ENCODE measurements around the gene OLFM4.

DNA sequence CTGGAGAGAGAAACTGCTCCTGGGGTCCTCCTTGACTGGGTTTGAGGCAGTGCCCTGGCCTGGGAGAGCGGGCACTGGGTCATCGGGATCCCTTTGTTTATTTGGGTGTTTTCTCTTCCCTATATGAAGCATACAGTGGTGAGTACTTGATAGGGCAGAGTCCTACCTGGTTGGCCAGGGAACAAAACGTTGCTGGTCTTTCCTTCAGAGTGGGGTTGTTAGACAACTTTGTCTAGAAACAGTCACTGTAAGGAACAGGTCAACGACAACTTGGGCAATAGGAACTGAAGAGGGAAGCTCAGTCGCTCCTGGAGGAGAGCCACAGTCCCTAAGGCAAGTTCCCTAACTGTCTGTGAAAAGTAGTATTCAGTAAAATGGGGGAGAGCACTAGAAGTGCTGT is 550 bp upstream of the OLFM4 start:
- TF ChIP-seq, protein P1, sequence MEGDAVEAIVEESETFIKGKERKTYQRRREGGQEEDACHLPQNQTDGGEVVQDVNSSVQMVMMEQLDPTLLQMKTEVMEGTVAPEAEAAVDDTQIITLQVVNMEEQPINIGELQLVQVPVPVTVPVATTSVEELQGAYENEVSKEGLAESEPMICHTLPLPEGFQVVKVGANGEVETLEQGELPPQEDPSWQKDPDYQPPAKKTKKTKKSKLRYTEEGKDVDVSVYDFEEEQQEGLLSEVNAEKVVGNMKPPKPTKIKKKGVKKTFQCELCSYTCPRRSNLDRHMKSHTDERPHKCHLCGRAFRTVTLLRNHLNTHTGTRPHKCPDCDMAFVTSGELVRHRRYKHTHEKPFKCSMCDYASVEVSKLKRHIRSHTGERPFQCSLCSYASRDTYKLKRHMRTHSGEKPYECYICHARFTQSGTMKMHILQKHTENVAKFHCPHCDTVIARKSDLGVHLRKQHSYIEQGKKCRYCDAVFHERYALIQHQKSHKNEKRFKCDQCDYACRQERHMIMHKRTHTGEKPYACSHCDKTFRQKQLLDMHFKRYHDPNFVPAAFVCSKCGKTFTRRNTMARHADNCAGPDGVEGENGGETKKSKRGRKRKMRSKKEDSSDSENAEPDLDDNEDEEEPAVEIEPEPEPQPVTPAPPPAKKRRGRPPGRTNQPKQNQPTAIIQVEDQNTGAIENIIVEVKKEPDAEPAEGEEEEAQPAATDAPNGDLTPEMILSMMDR (optimal IDR thresholded peaks at IDR 0.05 in 1 of 3, IDR thresholded peaks at IDR 0.05 in 1 of 3, conservative IDR thresholded peaks at IDR 0.05 in 1 of 3; ENCODE audit: extremely low read depth in 1 of 3, insufficient read depth in 2 of 3, low read length in 3 of 3) = no peak
- TF ChIP-seq EZH2 (IDR thresholded peaks at IDR 0.05; ENCODE audit: low read length) = no peak
